Fibroblast of mammary gland (primary cell): ENCODE data around the gene CYP27C1.
A peak's percentile ranks its signal among the peaks of the same experiment; 100 is the strongest.
"Not testable (repeated sequence)": the region's sequence is repeated elsewhere in the genome, so short reads cannot be mapped to it uniquely, and the experiment has no call there.

Experiments used
- DNase-seq: peaks from one replicate; pipeline ENCODE4 v3.0.0-alpha.2; 2010; ENCODE audit warnings: low read depth
- H3K4me3 ChIP-seq: 2 replicates; pipeline ENCODE4 v1.5.1; 2011; ENCODE audit warnings: low read depth, mild to moderate bottlenecking, low read length, moderate library complexity; ENCODE audit not compliant: control insufficient read depth
- CTCF ChIP-seq: conservative IDR thresholded peaks from 2 replicates; pipeline ENCODE4 v1.5.1; 2011; ENCODE audit warnings: low read depth, low read length, inconsistent platforms; ENCODE audit not compliant: control insufficient read depth, insufficient read depth

CYP27C1 gene

GRCh38 chr2:127220768-127221527 is 849 bp upstream of the CYP27C1 start:
- no peak for DNase-seq
- TF ChIP-seq CTCF = no peak
- no peak overlapping the region for H3K4me3 ChIP-seq

GRCh38 chr2:127219171-127220070 is 678 bp downstream of the CYP27C1 start:
- DNase-seq = no peak
- H3K4me3 ChIP-seq = peak overlapping the region; percentile 34
- no peak for TF ChIP-seq CTCF

GRCh38 chr2:127218812-127219170 is 1.3 kb downstream of the CYP27C1 start:
- no peak for DNase-seq
- no peak for TF ChIP-seq CTCF
- peak overlapping the region; percentile 34 for H3K4me3 ChIP-seq

GRCh38 chr2:127217470-127218325 is 2.4 kb downstream of the CYP27C1 start:
- no peak for DNase-seq
- no peak for TF ChIP-seq CTCF
- H3K4me3 ChIP-seq = no peak overlapping the region

- DNase-seq = no peak
- H3K4me3 ChIP-seq = no peak overlapping the region
- no peak for TF ChIP-seq CTCF
Measured at GRCh38 chr2:127216593-127216992, 3.5 kb downstream of the CYP27C1 start.

- TF ChIP-seq CTCF = no peak
- DNase-seq = no peak
- H3K4me3 ChIP-seq = no peak overlapping the region
Measured at GRCh38 chr2:127216095-127216494, 4.0 kb downstream of the CYP27C1 start.

GRCh38 chr2:127214201-127214600 is 5.9 kb downstream of the CYP27C1 start:
- H3K4me3 ChIP-seq, DNase-seq: not testable (repeated sequence)
